HL-60 (cell line): ENCODE measurements around the gene EXD1.

Source experiments
- GABPA ChIP-seq: IDR thresholded peaks from 2 replicates; pipeline ENCODE4 v1.6.1; 2012; ENCODE audit warnings: low read depth
- POLR2AphosphoS5 ChIP-seq: IDR thresholded peaks from 2 replicates; pipeline ENCODE4 v1.6.1; 2012; ENCODE audit warnings: low read depth
- SPI1 ChIP-seq: IDR thresholded peaks from 2 replicates; pipeline ENCODE4 v1.6.1; 2012; ENCODE audit warnings: low read depth, mild to moderate bottlenecking, borderline replicate concordance
- TF ChIP-seq, protein P1 (sequence below): IDR thresholded peaks from one replicate; pipeline ENCODE4 v1.5.1; 2011; ENCODE audit warnings: low read length, control low read depth, inconsistent platforms; ENCODE audit not compliant: insufficient read depth

- TF ChIP-seq POLR2AphosphoS5 (no peak; the same call in 1 of the 2 replicates), GABPA (0 out of 2 replicates have a peak, but pooled peaks have one; percentile 28), SPI1 (peak; percentile 94)
- TF ChIP-seq, protein P1, sequence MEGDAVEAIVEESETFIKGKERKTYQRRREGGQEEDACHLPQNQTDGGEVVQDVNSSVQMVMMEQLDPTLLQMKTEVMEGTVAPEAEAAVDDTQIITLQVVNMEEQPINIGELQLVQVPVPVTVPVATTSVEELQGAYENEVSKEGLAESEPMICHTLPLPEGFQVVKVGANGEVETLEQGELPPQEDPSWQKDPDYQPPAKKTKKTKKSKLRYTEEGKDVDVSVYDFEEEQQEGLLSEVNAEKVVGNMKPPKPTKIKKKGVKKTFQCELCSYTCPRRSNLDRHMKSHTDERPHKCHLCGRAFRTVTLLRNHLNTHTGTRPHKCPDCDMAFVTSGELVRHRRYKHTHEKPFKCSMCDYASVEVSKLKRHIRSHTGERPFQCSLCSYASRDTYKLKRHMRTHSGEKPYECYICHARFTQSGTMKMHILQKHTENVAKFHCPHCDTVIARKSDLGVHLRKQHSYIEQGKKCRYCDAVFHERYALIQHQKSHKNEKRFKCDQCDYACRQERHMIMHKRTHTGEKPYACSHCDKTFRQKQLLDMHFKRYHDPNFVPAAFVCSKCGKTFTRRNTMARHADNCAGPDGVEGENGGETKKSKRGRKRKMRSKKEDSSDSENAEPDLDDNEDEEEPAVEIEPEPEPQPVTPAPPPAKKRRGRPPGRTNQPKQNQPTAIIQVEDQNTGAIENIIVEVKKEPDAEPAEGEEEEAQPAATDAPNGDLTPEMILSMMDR, result no peak
These were observed 14.8 kb downstream of the EXD1 start for GRCh38 chr15:41215708-41216107.
